HepG2 (cell line): ENCODE data around the gene TMC8. TPM values are rescaled to one million over a fixed set of nuclear protein-coding genes. Genes with fewer than 3 reads are reported as not detected.

ENCODE experiments used
- ATAC-seq: fragments of 200-7000 bp; cut with Tn5 transposase; 3 replicates; pipeline ENCODE4 v1.9.1; 2020; ENCODE audit warnings: mild to moderate bottlenecking, moderate library complexity
- BruUV-seq: library from RNA; stranded (reverse); fragments of 400-500 nt; replicated peaks from 2 replicates; lab custom pipeline; 2021; lab: Mats Ljungman, UMichigan
- CTCF ChIA-PET: fragments of 300-600 bp; formaldehyde crosslinking; extraction: SDS; loops from one replicate; lab custom pipeline; 2021; ENCODE audit warnings: low total read pairs, inconsistent platforms, low intra/inter-chr PET ratio; lab: Yijun Ruan, JAX
- POLR2A ChIA-PET: fragments of 350-600 bp; sonication (Branson Sonifier 250); formaldehyde crosslinking; loops from one replicate; lab custom pipeline; 2020; ENCODE audit warnings: antibody characterized with exemption, inconsistent platforms; lab: Yijun Ruan, JAX
- DNase-seq: peaks from one replicate; pipeline ENCODE4 v3.0.0-alpha.2; 2015; ENCODE audit warnings: low spot score
- FAIRE-seq: peaks from 3 replicates; lab custom pipeline; 2011; peaks lifted over from hg19 to GRCh38; lab: Jason Lieb, UNC
- H2AFZ ChIP-seq: one replicate; pipeline ENCODE4 v1.6.1; 2011; ENCODE audit warnings: low read length, inconsistent platforms
- H3K27ac ChIP-seq: fragments of 300-600 bp; 3 replicates; pipeline ENCODE4 v1.8.0; 2011; ENCODE audit warnings: mixed run types, mild to moderate bottlenecking, mixed read lengths, low read length, inconsistent platforms; ENCODE audit not compliant: insufficient read depth; ENCODE audit errors: extremely low read length
- H3K27me3 ChIP-seq, 2 experiments: fragments of 200-600 bp in 1 of 2; 2 replicates in 1 of 2; 3 replicates in 1 of 2; pipeline versions ENCODE4 v1.6.0 to v1.8.0; 2011; ENCODE audit warnings: low read length in 2 of 2, mild to moderate bottlenecking in 2 of 2, moderate library complexity in 2 of 2, inconsistent platforms in 1 of 2; ENCODE audit not compliant: insufficient read depth in 2 of 2, control insufficient read depth in 1 of 2
- H3K36me3 ChIP-seq, 2 experiments: fragments of 200-600 bp in 1 of 2; replicated peaks in 1 of 2; 2 replicates in 1 of 2; 3 replicates in 1 of 2; pipeline versions ENCODE4 v1.5.1 to v1.8.0; 2011; ENCODE audit warnings: low read length in 2 of 2, inconsistent platforms in 1 of 2; ENCODE audit not compliant: insufficient read depth in 2 of 2, control insufficient read depth in 1 of 2
- H3K4me1 ChIP-seq: 2 replicates; pipeline ENCODE4 v1.5.1; 2012; ENCODE audit warnings: low read length, inconsistent platforms; ENCODE audit not compliant: insufficient read depth
- H3K4me2 ChIP-seq: 2 replicates; pipeline ENCODE4 v1.6.0; 2011; ENCODE audit warnings: low read depth, low read length, inconsistent platforms
- H3K4me3 ChIP-seq, 3 experiments: fragments of 200-600 bp in 1 of 3; sonication (generic), shearing (Covaris generic) in 1 of 3; replicated peaks in 1 of 3; 2 replicates each; pipeline ENCODE4 v1.5.1; 2011 to 2016; ENCODE audit warnings: low read length in 3 of 3, inconsistent platforms in 2 of 3, low read depth in 2 of 3, mild to moderate bottlenecking in 2 of 3, control low read depth in 1 of 3, mixed read lengths in 1 of 3; ENCODE audit not compliant: insufficient read depth in 1 of 3
- H3K79me2 ChIP-seq: one replicate; pipeline ENCODE4 v1.6.1; 2011; ENCODE audit warnings: low read length, inconsistent platforms; ENCODE audit not compliant: insufficient read depth
- H3K9ac ChIP-seq: 2 replicates; pipeline ENCODE4 v1.6.0; 2011; ENCODE audit warnings: mild to moderate bottlenecking, low read depth, low read length, inconsistent platforms; ENCODE audit not compliant: insufficient read depth
- H3K9me3 ChIP-seq: 2 replicates; pipeline ENCODE4 v1.5.1; 2012; ENCODE audit warnings: mild to moderate bottlenecking, low read length
- H4K20me1 ChIP-seq: 2 replicates; pipeline ENCODE4 v1.6.0; 2011; ENCODE audit warnings: inconsistent platforms, mild to moderate bottlenecking, low read length, moderate library complexity; ENCODE audit not compliant: insufficient read depth
- MLLT10 ChIP-seq: sonication (generic); formaldehyde crosslinking; IDR thresholded peaks from 2 replicates; pipeline ENCODE4 v1.4.0; 2020; ENCODE audit warnings: missing genetic modification reagents
- RAD21 ChIP-seq: fragments of 450-650 bp; formaldehyde crosslinking; IDR thresholded peaks from 2 replicates; pipeline ENCODE4 v1.5.0; 2020; ENCODE audit warnings: mild to moderate bottlenecking
- SALL1 ChIP-seq: sonication (generic); formaldehyde crosslinking; IDR thresholded peaks from 2 replicates; pipeline ENCODE4 v1.8.0; 2022; ENCODE audit warnings: mild to moderate bottlenecking, missing genetic modification reagents
- ZMYM2 ChIP-seq: sonication (generic); formaldehyde crosslinking; IDR thresholded peaks from 2 replicates; pipeline ENCODE4 v1.8.0; 2022; ENCODE audit warnings: mild to moderate bottlenecking, missing genetic modification reagents
- ZNF552 ChIP-seq: sonication (generic); formaldehyde crosslinking; IDR thresholded peaks from 2 replicates; pipeline ENCODE4 v1.9.0; 2022; ENCODE audit warnings: missing genetic modification reagents, mild to moderate bottlenecking, borderline replicate concordance
- WGBS: methylation state at CpG from one replicate; pipeline ENCODE4 v1.1.6; 2017; ENCODE audit warnings: low lambda C conversion rate; 5-methylcytosine and 5-hydroxymethylcytosine counted together
- in situ Hi-C: cut with HindIII; loops from 2 replicates; pipeline ENCODE4 v1.10.0; 2017; ENCODE audit warnings: low pct_unique_long_range_greater_than_20kb; ENCODE audit not compliant: extremely low pct_ligation_motif_present
- intact Hi-C: fragments of 100-400 bp; cut with micrococcal nuclease; formaldehyde crosslinking; loops from one replicate; pipeline ENCODE4 v1.10.0; 2022; ENCODE audit not compliant: unreplicated experiment
- polyA plus RNA-seq, 8 experiments: library from polyadenylated mRNA; depleted of rRNA in 3 of 8; stranded (reverse) in 7 of 8; unstranded in 1 of 8; fragments of >200 nt; fragmentation: Illumina TruSeq in 4 of 8; extraction: Trizol in 4 of 8; gene quantifications; 2 replicates each; pipeline versions ENCODE4 v1.2.1 to v1.2.3, GENCODE V29; 2011 to 2016; ENCODE audit warnings: low read depth in 4 of 8, missing spikeins in 1 of 8, mixed read lengths in 1 of 8; ENCODE audit not compliant: insufficient read depth in 1 of 8
- total RNA-seq, 5 experiments: library from RNA; depleted of rRNA; stranded (reverse); fragments of >200 nt; fragmentation: Illumina TruSeq; extraction: Trizol; gene quantifications; 2 replicates each; pipeline ENCODE4 v1.2.3, GENCODE V29; 2016; ENCODE audit warnings: low read depth in 1 of 5
- TF ChIP-seq, protein P1 (sequence below): sonication (generic); formaldehyde crosslinking; conservative IDR thresholded peaks from 2 replicates; pipeline ENCODE4 v1.4.0; 2020; ENCODE audit warnings: missing genetic modification reagents
- TF ChIP-seq, protein P2 (sequence below): sonication (generic); formaldehyde crosslinking; IDR thresholded peaks from 2 replicates; pipeline ENCODE4 v1.9.0; 2021; ENCODE audit warnings: missing genetic modification reagents, borderline replicate concordance

Gene TMC8
- total and polyA plus RNA-seq, 2 of the 13 experiments (the other 11 are each of a cell fraction or from before 2014, with no cell fraction given): 0.53 to 7.8 TPM

DNA sequence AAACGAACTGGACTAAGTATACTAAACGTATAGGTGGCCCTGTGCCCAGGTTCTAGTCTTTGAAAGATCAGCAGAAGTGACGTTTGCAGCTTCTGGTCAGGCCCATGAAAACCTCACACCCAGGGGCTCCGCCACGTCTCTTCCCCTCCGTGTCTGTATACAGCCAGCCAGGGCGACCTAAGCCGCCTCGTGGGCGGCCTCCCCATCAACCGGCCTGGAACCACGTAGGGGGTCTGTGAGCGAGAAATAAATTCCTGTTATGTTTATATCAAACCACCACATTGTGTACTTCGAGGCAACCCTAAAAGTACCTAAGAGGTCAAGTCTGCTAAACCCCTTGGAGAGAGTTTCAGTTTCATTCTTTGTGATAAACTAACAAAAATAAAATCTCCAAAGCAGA lies 49.5 kb downstream of the TMC8 start:
- FAIRE-seq (no peak), ATAC-seq (no peak), DNase-seq (no peak)
- H3K9me3 ChIP-seq: no peaks in the 10 kb centered on the region
- in situ Hi-C loops: no loop called here
- H2AFZ ChIP-seq: no peak overlapping the region
- no peak overlapping the region for H3K4me2 ChIP-seq
- ChIA-PET CTCF (no interaction called here), POLR2A (interaction anchor here (0.7 to 1.2 kb wide), 2 partner anchors 8 to 61 kb away, joined by 3 to 7 read pairs; no protein-coding TSS in a partner anchor)
- no peaks in the 10 kb centered on the region for H3K27me3 ChIP-seq
- intact Hi-C loops: no loop called here
- H3K27ac ChIP-seq: no peak overlapping the region
- no TSS peak for BruUV-seq
- no peak overlapping the region for H3K4me3 ChIP-seq
- 95% methylated on average over 14 of the region's 14 CpGs for WGBS
- H3K79me2 ChIP-seq: peaks cover 7% of the 10 kb centered on the region
- H4K20me1 ChIP-seq: no peaks in the 10 kb centered on the region
- H3K4me1 ChIP-seq: peaks cover 23% of the 10 kb centered on the region
- peaks cover 18 to 82% of the 10 kb centered on the region in 2 experiments for H3K36me3 ChIP-seq
- TF ChIP-seq SALL1 (CRISPR knock-in tag) (no peak), ZMYM2 (CRISPR knock-in tag) (no peak), RAD21 (CRISPR knock-in tag) (no peak), ZNF552 (CRISPR knock-in tag) (no peak), MLLT10 (CRISPR knock-in tag) (no peak)
- TF ChIP-seq, protein P1, sequence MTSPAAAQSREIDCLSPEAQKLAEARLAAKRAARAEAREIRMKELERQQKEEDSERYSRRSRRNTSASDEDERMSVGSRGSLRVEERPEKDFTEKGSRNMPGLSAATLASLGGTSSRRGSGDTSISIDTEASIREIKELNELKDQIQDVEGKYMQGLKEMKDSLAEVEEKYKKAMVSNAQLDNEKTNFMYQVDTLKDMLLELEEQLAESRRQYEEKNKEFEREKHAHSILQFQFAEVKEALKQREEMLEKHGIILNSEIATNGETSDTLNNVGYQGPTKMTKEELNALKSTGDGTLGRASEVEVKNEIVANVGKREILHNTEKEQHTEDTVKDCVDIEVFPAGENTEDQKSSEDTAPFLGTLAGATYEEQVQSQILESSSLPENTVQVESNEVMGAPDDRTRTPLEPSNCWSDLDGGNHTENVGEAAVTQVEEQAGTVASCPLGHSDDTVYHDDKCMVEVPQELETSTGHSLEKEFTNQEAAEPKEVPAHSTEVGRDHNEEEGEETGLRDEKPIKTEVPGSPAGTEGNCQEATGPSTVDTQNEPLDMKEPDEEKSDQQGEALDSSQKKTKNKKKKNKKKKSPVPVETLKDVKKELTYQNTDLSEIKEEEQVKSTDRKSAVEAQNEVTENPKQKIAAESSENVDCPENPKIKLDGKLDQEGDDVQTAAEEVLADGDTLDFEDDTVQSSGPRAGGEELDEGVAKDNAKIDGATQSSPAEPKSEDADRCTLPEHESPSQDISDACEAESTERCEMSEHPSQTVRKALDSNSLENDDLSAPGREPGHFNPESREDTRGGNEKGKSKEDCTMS (CRISPR knock-in tag): no peak
- TF ChIP-seq, protein P2, sequence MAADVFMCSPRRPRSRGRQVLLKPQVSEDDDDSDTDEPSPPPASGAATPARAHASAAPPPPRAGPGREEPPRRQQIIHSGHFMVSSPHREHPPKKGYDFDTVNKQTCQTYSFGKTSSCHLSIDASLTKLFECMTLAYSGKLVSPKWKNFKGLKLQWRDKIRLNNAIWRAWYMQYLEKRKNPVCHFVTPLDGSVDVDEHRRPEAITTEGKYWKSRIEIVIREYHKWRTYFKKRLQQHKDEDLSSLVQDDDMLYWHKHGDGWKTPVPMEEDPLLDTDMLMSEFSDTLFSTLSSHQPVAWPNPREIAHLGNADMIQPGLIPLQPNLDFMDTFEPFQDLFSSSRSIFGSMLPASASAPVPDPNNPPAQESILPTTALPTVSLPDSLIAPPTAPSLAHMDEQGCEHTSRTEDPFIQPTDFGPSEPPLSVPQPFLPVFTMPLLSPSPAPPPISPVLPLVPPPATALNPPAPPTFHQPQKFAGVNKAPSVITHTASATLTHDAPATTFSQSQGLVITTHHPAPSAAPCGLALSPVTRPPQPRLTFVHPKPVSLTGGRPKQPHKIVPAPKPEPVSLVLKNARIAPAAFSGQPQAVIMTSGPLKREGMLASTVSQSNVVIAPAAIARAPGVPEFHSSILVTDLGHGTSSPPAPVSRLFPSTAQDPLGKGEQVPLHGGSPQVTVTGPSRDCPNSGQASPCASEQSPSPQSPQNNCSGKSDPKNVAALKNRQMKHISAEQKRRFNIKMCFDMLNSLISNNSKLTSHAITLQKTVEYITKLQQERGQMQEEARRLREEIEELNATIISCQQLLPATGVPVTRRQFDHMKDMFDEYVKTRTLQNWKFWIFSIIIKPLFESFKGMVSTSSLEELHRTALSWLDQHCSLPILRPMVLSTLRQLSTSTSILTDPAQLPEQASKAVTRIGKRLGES (CRISPR knock-in tag): no peak
- no peak overlapping the region for H3K9ac ChIP-seq
